Large intestine (tissue), 12 donors: Measurements from ENCODE around the gene GCNT4. TPM values are rescaled to one million over a fixed set of nuclear protein-coding genes. Genes with fewer than 3 reads are reported as not detected.
A peak's percentile ranks its signal among the peaks of the same experiment; 100 is the strongest.
"Not testable (repeated sequence)": the region's sequence is repeated elsewhere in the genome, so short reads cannot be mapped to it uniquely, and the experiment has no call there.

Source experiments
- DNase-seq, 2 donors: peaks; one replicate each; pipeline versions ENCODE4 v3.0.0 to v3.0.0-alpha.2; 2013
- H3K27ac ChIP-seq: one replicate; pipeline ENCODE4 v1.5.1; 2013; ENCODE audit warnings: low read length
- H3K27me3 ChIP-seq: 2 replicates; pipeline ENCODE4 v1.6.1; 2013; ENCODE audit warnings: low read length; ENCODE audit not compliant: control insufficient read depth, insufficient read depth
- H3K36me3 ChIP-seq: 2 replicates; pipeline ENCODE4 v1.6.1; 2013; ENCODE audit warnings: low read length; ENCODE audit not compliant: control insufficient read depth, insufficient read depth
- H3K4me1 ChIP-seq: one replicate; pipeline ENCODE4 v1.6.1; 2013; ENCODE audit warnings: low read length; ENCODE audit not compliant: control insufficient read depth, insufficient read depth
- H3K4me3 ChIP-seq: one replicate; pipeline ENCODE4 v1.5.1; 2013; ENCODE audit warnings: low read length
- H3K9me3 ChIP-seq: one replicate; pipeline ENCODE4 v1.6.1; 2013; ENCODE audit warnings: mild to moderate bottlenecking, low read depth, low read length, moderate library complexity; ENCODE audit not compliant: control insufficient read depth
- WGBS: methylation state at CpG from one replicate; pipeline ENCODE4 v1.1.5; 2013; ENCODE audit warnings: low lambda C conversion rate; ENCODE audit not compliant: insufficient coverage; 5-methylcytosine and 5-hydroxymethylcytosine counted together
- long read RNA-seq, 11 donors: transcript quantifications; one replicate each; lab custom pipeline, GENCODE V29; 2026
- polyA plus RNA-seq: library from polyadenylated mRNA; unstranded; fragments of 120-200 nt; gene quantifications from one replicate; pipeline ENCODE4 v1.2.1, GENCODE V29; 2013

The GCNT4 gene, protein sequence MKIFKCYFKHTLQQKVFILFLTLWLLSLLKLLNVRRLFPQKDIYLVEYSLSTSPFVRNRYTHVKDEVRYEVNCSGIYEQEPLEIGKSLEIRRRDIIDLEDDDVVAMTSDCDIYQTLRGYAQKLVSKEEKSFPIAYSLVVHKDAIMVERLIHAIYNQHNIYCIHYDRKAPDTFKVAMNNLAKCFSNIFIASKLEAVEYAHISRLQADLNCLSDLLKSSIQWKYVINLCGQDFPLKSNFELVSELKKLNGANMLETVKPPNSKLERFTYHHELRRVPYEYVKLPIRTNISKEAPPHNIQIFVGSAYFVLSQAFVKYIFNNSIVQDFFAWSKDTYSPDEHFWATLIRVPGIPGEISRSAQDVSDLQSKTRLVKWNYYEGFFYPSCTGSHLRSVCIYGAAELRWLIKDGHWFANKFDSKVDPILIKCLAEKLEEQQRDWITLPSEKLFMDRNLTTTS
- polyA plus RNA-seq = 27.4 TPM
- long read RNA-seq, donor 1, full-length matches to known transcripts = 35 of 35 reads
- long read RNA-seq, donor 1, partial matches to known transcripts = 0 of 35 reads
- long read RNA-seq, donor 1, other reads (novel, unspliced or antisense) = 0 of 35 reads
- long read RNA-seq, donor 2, full-length matches to known transcripts = 95 of 95 reads
- long read RNA-seq, donor 2, partial matches to known transcripts = 0 of 95 reads
- long read RNA-seq, donor 2, other reads (novel, unspliced or antisense) = 0 of 95 reads
- long read RNA-seq, donor 3, full-length matches to known transcripts = 145 of 145 reads
- long read RNA-seq, donor 3, partial matches to known transcripts = 0 of 145 reads
- long read RNA-seq, donor 3, other reads (novel, unspliced or antisense) = 0 of 145 reads
- long read RNA-seq, donor 4, full-length matches to known transcripts = 6 of 6 reads
- long read RNA-seq, donor 4, partial matches to known transcripts = 0 of 6 reads
- long read RNA-seq, donor 4, other reads (novel, unspliced or antisense) = 0 of 6 reads
- long read RNA-seq, donor 5, full-length matches to known transcripts = 2 of 2 reads
- long read RNA-seq, donor 5, partial matches to known transcripts = 0 of 2 reads
- long read RNA-seq, donor 5, other reads (novel, unspliced or antisense) = 0 of 2 reads
- long read RNA-seq, donor 6, full-length matches to known transcripts = 104 of 104 reads
- long read RNA-seq, donor 6, partial matches to known transcripts = 0 of 104 reads
- long read RNA-seq, donor 6, other reads (novel, unspliced or antisense) = 0 of 104 reads
- long read RNA-seq, donor 7, full-length matches to known transcripts = 2 of 2 reads
- long read RNA-seq, donor 7, partial matches to known transcripts = 0 of 2 reads
- long read RNA-seq, donor 7, other reads (novel, unspliced or antisense) = 0 of 2 reads
- long read RNA-seq, donor 8, full-length matches to known transcripts = 59 of 59 reads
- long read RNA-seq, donor 8, partial matches to known transcripts = 0 of 59 reads
- long read RNA-seq, donor 8, other reads (novel, unspliced or antisense) = 0 of 59 reads
- long read RNA-seq, donor 9, full-length matches to known transcripts = 41 of 41 reads
- long read RNA-seq, donor 9, partial matches to known transcripts = 0 of 41 reads
- long read RNA-seq, donor 9, other reads (novel, unspliced or antisense) = 0 of 41 reads
- long read RNA-seq, donor 10, full-length matches to known transcripts = 56 of 56 reads
- long read RNA-seq, donor 10, partial matches to known transcripts = 0 of 56 reads
- long read RNA-seq, donor 10, other reads (novel, unspliced or antisense) = 0 of 56 reads
- long read RNA-seq, donor 11, full-length matches to known transcripts = 36 of 36 reads
- long read RNA-seq, donor 11, partial matches to known transcripts = 0 of 36 reads
- long read RNA-seq, donor 11, other reads (novel, unspliced or antisense) = 0 of 36 reads

DNA sequence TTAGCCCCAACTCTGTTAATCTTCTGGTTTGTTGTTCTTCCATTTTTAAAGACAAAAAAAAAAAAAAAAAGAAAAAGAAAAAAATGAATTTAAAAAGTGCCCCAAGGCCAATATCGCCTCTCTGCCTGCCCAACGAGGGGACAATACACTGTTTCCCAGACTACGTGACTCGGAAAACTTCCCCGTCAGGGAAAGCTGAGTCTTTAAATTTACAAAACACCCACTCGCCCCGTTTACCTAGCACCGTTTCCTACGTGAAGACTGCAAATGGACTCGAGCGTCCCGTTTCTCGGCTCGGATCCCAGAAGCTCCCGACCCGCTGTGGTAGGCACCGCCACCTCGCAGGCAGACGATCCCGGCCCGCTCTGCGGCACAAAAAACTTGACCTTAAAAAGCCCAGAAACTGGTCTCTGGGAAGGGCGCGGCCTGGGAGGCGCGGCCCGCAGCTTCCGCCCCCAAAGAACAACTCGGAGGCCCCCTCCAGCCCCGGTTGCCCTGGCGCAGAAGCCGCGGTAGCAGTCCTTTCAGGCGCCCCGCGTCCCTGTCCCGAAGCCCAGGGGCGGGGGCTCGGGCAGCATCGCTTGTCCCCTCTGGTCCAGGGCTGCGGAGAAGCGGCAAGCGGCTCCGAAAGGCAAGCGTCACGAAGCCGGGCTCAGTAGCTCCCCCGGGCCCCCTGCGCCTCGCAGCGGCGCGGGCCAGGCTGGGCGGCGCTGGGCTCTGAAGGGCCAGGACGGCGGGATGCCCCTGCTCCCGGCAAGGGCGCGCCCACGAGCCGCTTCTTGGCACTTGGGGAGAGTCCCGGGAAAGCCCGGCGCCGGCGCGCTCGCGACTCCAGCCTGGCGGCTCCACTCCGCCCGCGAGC, at the start of gene GCNT4:
Gene GCNT4, minus strand, starts transcription at position 367 of the 862 bp plus-strand sequence. CDS start 22,521 bp downstream, outside the sequence.
- WGBS = no CpG with 5 or more reads among the region's 74 CpGs
- Histone ChIP-seq H3K4me1 (peaks cover 40% of the 10 kb centered on the region), H3K4me3 (peak within 1 kb of the TSS; percentile 74), H3K27me3 (no peaks in the 10 kb centered on the region), H3K36me3 (peaks cover 5% of the 10 kb centered on the region), H3K9me3 (no peaks in the 10 kb centered on the region), H3K27ac (peak within 1 kb of the TSS; percentile 88)
- DNase-seq = peak in 1 of 2 donors; percentile 72

GRCh38 chr5:75095956-75096355, 43.6 kb upstream of the GCNT4 start:
- H3K27me3 ChIP-seq, H3K36me3 ChIP-seq, H3K4me1 ChIP-seq, DNase-seq, H3K27ac ChIP-seq, H3K4me3 ChIP-seq, H3K9me3 ChIP-seq: not testable (repeated sequence)
- WGBS = 93% methylated on average over 3 of the region's 3 CpGs

- no peak for DNase-seq
- Histone ChIP-seq H3K9me3 (no peaks in the 10 kb centered on the region), H3K27me3 (no peaks in the 10 kb centered on the region), H3K4me1 (no peaks in the 10 kb centered on the region), H3K27ac (no peak overlapping the region), H3K36me3 (no peaks in the 10 kb centered on the region), H3K4me3 (no peak overlapping the region)
- WGBS = no CpG with 5 or more reads among the region's 3 CpGs
Measured at GRCh38 chr5:75091597-75091996, 39.2 kb upstream of the GCNT4 start.

GRCh38 chr5:75089662-75090061, 37.3 kb upstream of the GCNT4 start:
- no CpG with 5 or more reads among the region's 1 CpG for WGBS
- H3K36me3 ChIP-seq = no peaks in the 10 kb centered on the region

DNA sequence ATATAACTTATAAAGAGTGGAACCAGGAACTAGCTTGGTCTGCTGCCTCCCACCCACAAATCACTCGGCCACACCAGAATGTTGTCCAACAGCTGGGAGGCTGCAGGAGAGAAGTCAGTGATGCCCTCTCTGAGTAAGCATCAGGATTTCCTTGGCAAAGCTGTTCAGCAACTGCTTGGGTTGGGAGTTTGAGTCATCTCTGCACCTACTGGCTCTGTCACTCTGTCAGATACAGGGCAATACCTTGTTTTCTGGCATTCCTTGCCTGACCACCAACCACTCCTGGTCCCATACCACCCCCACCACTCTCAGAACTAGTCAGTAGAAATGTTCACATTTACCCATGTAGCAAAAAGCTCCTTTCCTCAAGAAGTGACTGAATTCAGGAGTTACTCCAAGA, 36.8 kb upstream of the GCNT4 start:
- H3K9me3 ChIP-seq = no peaks in the 10 kb centered on the region
- H3K36me3 ChIP-seq = no peaks in the 10 kb centered on the region
- H3K27me3 ChIP-seq = no peaks in the 10 kb centered on the region
- WGBS = no CpG with 5 or more reads among the region's 1 CpG
- DNase-seq = no peak
- no peaks in the 10 kb centered on the region for H3K4me1 ChIP-seq
- no peak overlapping the region for H3K27ac ChIP-seq
- no peak overlapping the region for H3K4me3 ChIP-seq

More at GRCh38 chr5:75089662-75090061, 37.3 kb upstream of the GCNT4 start:
- H3K4me1 ChIP-seq = no peaks in the 10 kb centered on the region
- no peaks in the 10 kb centered on the region for H3K27me3 ChIP-seq
- no peak for DNase-seq
- H3K9me3 ChIP-seq = no peaks in the 10 kb centered on the region
- H3K4me3 ChIP-seq = no peak overlapping the region
- no peak overlapping the region for H3K27ac ChIP-seq

DNA sequence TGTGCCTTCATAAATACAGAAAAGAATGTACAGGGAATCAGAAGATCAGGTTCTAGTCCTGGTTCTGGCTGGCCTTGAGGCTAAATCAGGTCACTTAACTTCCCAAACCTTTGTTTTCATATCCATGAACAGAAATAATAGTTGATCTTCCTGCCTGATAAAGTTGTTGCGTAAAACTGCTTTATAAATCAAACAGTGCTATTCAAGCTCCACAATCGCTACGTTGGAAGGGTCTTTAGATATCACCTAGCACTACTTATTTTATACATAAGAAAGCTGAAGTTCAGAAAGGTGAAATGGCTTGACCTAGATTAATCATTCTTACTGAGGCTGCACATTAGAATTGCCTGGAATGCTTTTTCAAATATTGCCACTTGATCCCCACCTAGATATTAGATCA, 36.3 kb upstream of the GCNT4 start:
- H3K4me3 ChIP-seq = no peak overlapping the region
- no peak overlapping the region for H3K27ac ChIP-seq
- no peak for DNase-seq
- H3K36me3 ChIP-seq = no peaks in the 10 kb centered on the region
- no peaks in the 10 kb centered on the region for H3K27me3 ChIP-seq
- WGBS = 100% methylated on average over 3 of the region's 3 CpGs
- H3K4me1 ChIP-seq = no peaks in the 10 kb centered on the region
- H3K9me3 ChIP-seq = no peaks in the 10 kb centered on the region

GRCh38 chr5:75081510-75081909, 29.2 kb upstream of the GCNT4 start:
- Histone ChIP-seq H3K4me1 (peaks cover 2% of the 10 kb centered on the region), H3K27ac (no peak overlapping the region), H3K27me3 (no peaks in the 10 kb centered on the region), H3K9me3 (no peaks in the 10 kb centered on the region), H3K36me3 (no peaks in the 10 kb centered on the region), H3K4me3 (no peak overlapping the region)
- no CpG with 5 or more reads among the region's 2 CpGs for WGBS
- DNase-seq = no peak

DNA sequence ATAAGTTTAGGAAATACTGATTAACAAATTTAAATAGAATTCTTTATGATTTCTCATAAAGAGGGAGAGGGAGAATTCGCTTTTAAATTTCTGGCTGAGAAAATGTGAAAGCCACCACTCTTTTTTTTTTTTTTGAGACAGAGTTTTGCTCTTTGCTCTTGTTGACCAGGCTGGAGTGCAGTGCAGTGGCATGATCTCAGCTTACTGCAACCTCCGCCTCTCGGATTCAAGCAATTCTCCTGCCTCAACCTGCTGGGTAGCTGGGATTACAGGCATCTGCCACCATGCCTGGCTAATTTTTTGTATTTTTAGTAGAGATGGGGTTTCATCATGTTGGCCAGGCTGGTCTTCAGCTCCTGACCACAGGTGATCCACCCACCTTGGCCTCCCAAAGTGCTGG, 27.0 kb upstream of the GCNT4 start:
- H3K9me3 ChIP-seq, H3K36me3 ChIP-seq, H3K27ac ChIP-seq, H3K4me3 ChIP-seq, H3K27me3 ChIP-seq, H3K4me1 ChIP-seq: not testable (repeated sequence)
- peak; percentile 9 to 23 for DNase-seq
- WGBS = no CpG with 5 or more reads among the region's 3 CpGs

GRCh38 chr5:75078027-75078426, 25.7 kb upstream of the GCNT4 start:
- 100% methylated on average over 5 of the region's 5 CpGs for WGBS
- DNase-seq = no peak
- H3K36me3 ChIP-seq = no peaks in the 10 kb centered on the region
- H3K4me3 ChIP-seq = no peak overlapping the region
- H3K27me3 ChIP-seq = no peaks in the 10 kb centered on the region
- H3K4me1 ChIP-seq = peaks cover 2% of the 10 kb centered on the region
- no peaks in the 10 kb centered on the region for H3K9me3 ChIP-seq
- no peak overlapping the region for H3K27ac ChIP-seq
